HG03521 (cell line): ENCODE measurements around the gene EYA3.

Experiments used
- ATAC-seq: cut with Tn5 transposase; IDR thresholded peaks from one replicate; pipeline ENCODE4 v1.9.1; 2021; ENCODE audit warnings: mild to moderate bottlenecking, moderate library complexity; ENCODE audit not compliant: unreplicated experiment

The EYA3 gene

DNA sequence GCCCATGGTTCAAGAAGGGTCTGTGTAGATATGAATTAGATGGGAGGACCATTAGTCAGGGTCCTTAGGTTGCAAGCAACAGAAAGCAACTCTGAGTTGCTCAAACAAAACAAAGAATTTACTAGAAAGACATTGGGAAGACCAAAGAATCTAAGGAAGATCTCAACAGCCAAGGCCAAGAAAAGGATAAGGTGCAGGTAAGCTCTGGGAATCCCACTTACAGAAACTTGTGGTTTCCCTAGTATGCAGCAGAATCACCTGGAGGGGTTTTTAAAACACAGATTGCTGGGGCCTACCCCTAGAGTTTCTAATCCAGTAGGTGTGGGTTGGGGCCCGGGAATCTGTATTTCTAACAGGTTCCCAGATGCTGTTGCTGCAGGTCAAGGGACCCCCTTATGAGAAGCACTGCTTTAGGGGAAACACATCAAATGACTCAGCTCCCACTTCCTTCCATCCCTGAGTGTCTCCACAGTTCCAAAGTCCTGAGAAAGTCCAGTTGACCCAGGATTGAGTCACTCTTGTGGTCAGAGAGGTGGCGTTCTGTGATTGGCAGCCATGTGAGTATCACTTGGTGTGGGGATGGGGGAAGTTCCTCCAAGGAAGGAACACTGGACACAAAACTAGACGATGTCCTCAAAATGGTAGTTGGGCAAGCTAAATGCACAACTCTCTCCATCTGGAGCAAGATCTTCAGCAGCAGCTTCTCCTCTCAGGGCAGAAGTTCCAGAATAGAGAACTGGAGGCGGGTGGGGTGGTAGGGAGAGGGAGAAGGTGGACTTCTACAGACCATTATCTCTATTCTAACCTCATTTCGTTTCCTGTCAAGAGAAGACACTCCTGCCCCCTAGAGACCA lies 24.2 kb upstream of the EYA3 start:
- no peak for ATAC-seq

DNA sequence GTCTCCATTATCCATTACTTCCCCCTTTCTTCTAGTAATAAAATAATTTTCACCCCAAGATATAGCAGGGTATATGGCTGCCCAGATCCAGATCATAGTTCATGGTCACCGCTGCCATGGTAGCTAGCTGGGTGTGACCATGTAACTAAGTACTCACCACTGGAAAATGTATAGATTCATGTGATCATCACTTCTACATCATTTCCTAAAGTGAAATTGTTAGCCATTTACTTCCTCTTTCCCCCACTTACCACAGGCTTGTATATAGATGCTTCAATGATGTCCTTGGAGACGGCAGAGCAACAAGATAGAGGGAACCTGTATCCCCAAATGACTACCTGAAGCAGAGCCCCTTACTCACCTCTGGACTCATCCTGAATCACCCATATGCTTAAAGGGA lies 22.7 kb upstream of the EYA3 start:
- ATAC-seq = no peak

DNA sequence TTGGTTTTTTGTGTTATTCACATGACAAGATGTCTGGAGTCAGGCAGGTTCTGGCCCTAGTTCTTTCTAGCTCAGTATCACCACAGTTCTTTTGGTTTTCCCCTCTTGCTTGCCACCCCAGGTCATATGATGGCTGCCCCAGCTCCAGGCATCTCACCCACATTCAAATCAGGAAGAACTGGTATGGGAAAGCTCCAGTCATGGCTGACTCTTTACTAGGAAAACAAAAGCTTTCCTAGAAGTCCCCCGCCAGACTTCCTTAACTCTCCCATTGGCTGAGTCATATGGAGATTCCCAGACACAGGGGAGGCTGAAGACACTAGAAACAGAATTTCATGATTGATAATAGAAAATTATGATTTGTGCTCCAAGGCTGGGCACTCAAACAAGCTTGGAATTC lies 22.1 kb upstream of the EYA3 start:
- ATAC-seq = no peak

DNA sequence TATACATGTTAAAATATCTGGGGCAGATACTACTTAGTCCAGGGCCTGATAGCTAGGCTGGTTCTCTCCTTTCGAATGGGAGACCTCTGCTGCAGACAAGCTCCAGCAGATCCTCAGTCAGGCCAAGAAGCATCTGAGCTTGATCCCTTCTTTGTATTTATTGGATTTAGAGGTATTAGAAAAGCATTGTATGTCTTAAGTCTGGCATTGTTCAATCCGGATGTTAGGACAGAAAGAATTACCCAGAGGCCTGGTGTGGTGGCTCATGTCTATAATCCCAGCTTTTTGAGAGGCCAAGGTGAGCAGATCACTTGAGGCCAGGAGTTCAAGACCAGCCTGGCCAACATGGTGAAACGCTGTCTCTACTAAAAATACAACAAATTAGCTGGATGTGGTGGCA lies 21.2 kb upstream of the EYA3 start:
- no peak for ATAC-seq

DNA sequence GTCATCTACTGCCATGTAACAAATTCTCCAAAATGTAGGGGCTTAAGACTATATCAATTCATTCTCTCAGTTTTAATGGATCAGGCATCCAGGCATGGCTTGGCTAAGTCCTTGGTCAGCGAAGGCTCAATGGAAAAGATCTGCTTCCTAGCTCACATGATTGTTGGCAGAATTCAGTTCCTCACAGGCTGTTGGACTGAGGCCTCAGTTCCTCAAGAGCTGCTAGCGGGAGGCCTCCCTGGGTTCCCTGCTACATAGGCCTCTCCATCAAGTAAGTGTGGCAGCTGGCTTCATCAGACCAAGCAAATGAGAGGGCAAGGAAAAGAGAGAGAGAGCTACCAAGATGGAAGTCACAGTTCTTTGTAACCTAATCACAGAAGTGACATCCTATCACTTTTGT lies 19.6 kb upstream of the EYA3 start:
- ATAC-seq = no peak

DNA sequence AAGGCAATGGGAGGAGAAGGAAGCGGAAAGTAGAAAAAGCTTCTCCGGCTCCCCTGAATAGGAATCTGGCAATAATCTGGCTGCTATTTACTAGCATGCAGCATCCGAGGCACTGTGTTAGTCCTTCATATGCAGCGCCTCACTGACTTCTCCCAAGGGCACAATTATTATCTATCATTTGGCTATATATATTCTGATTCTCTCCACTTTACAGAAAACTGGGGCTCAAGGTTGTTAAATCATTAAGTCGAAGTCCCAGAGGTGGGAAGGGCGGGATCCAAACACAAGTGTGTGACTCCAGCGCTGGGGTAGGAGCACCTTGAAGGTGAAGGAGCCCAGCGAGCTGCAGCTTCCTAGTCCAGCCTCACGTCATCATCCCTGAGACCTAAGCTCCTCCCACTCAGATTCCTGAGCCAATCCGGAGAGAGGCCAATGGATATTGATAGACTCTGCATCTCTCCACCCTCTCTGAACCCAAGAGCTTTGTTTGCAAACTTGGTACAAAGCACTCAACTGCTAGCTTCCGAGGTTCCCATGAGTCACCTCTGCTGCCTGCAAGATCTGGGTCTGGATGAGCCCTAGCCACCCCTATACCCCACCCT lies 16.6 kb upstream of the EYA3 start:
- no peak for ATAC-seq

DNA sequence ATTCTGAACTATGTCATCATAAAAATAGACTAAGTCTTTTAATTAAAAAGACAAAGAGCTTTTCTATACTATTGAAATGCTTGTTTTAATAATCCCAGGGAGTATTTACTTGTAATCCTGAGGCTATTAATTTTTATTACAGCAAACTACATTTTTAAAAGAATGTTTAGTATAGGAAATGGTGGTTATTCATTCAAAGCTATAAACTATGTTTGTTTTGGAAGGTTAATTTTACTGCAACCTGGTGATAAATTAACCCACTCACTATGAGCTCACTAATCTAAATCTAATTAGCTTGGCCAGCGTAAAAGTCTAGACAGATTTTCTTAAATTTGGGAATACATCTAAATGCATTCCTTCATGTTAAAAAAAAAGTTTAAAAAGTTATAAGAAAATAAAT lies 13.8 kb upstream of the EYA3 start:
- ATAC-seq = no peak

DNA sequence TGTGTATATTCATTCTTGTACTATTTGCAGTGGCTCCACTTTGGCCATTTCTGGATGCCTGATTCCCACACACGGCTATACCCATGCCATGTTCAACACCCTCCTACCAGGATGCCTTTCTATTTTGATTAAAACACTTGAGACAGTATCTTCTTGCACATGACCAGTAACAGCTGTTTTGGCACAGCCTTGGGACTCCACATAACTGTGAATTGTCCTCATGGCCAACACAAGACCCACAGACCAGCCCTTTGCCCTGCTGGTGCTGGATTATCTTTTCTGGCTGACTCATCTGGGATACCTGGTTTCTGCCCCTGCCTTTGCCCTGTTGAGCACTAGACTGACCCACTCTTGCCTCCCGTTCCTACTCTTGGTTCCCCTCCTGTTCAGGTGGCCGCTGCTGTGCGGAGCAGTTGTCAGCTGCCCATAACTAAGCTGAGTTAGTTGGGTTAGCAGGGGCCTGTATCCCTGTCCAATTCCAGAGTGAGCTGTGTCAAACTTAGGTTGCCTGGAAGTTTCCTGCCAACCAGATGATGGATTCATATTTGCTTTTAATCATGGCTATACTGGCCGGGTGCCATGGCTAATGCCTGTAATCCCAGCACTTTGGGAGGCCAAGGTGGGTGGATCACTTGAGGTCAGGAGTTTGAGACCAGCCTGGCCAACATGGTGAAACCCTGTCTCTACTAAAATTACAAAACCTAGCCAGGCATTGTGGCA lies 10.8 kb upstream of the EYA3 start:
- no peak for ATAC-seq

DNA sequence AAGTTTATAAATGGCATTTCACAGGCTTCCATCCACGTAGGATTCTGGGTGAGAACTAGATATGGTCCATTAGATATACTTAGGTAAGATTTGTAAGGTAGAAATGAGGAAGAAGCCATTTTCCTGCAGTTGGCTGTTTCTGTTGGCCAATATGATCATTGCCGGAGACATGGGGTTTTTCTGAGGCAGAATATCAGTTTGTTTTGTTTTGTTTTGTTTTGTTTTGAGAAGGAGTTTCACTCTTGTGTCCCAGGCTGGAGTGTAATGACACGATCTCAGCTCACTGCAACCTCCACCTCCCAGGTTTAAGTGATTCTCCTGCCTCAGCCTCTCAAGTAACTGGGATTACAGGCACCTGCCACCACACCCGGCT lies 8.7 kb upstream of the EYA3 start:
- ATAC-seq = no peak

DNA sequence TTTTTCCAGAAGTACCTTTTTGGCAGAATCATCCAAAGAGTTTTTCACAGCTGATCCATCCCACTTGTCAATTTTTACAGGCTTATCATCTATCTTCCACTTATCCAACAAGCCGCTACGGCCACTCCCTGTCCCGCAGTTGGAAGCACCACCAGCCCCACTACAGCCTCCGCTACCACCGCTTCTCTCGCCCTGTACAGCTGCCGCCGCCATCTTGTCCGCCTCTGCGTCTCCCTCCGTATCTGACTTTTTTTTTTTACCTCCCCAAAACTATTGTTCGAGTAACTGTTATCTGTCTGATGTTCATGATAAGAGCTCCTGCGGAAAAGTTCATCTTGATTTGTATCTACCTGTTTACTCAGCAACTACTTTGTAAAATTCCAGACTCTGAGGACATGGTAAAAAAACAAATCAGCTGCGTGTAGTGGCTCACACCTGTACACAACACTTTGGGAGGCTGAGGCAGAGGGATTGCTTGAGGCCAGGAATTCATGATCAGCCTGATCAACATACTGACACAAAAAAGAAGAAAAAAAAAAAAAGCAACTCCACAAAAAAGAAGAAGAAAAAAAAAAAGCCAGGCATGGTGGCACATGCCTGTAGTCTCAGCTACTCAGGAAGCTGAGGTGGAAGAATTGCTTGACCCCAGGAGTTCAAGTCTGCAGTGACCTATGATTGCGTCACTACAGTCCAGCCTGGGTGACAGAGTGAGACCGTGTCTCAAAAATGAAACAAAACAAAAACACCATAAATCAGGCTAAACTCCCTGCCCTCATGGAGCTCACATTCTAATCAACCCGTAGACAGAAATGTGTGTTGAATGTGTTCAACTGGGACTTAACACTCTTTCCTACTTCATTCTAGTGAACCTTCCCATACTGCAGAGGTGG lies 8.0 kb upstream of the EYA3 start:
- ATAC-seq = no peak

DNA sequence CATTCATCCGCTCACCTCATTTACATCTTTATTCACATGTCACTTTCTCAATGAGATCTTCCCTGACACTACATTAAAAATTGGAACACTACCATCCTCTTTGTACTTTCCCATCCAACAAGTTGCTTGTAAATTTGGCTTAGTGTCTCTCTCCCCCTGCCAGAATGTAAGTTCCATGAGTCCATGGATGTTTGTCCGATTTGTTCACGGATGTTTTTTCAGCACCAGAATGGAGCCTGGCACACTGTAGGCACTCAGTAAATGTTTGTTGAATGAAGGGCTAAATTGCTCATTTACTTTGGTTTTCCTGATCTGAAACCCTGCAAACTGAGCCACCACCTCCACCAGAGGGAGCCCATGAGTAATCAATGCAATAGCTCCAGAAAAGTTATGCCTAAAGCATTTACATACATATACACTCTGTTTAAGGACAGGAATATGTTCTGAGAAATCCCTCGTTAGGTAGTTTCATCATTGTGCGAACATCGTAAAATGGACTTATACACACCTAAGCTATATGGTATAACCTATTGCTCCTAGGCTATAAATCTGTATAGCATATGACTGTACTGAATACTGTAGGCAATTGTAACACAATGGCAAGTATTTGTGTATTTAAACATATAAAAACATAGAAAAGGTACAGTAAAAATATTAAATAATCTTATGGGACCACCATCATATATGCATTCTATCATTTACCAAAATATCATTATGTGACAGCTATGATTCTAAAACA lies 2.8 kb upstream of the EYA3 start:
- ATAC-seq = no peak

DNA sequence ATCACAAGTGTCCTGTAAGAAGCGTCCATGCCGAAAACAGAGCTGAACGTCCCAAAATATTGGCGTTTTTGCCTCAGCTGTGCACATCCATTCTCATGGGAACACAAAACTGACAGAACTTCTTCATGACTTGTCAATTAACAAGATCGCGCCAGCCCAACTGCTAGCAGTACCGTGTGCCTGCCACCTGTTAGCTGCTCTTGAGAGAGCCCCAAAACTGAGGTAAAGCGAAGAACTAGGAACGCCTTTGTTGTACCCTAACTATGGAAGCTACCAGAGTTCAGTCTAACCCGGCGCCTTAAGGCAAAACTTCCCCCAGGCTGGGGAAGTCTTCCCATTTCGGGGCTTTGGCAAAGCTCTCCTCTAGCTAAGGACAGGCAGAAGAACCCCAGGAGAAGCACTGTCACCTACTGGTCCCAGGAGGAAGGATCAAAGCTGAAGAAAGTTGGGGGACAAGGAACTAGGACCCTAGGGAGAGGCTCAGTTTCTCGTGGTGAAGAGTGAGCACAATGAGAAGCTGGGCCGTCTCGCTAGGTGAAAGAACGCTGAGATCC lies 719 bp downstream of the EYA3 start:
- ATAC-seq = no peak

DNA sequence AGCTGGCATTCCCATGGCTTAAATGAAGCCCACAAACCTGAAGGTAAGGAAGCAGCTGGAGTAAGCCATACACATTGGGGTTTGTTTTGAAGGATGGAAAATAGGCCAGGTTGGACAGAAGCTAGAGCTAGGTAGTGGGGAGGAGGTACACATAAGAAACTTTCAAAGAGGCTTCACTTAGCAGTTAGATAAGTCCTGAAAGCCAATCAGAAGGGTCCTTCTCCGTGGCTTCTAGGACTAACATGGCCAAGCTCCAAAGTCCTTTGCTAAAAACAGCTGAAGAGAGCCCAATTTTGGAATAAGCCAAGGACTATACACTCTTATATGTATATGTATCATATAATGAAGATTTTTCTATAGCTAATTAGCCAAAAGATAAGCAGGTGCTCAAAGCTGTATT lies 1.8 kb downstream of the EYA3 start:
- ATAC-seq = no peak

DNA sequence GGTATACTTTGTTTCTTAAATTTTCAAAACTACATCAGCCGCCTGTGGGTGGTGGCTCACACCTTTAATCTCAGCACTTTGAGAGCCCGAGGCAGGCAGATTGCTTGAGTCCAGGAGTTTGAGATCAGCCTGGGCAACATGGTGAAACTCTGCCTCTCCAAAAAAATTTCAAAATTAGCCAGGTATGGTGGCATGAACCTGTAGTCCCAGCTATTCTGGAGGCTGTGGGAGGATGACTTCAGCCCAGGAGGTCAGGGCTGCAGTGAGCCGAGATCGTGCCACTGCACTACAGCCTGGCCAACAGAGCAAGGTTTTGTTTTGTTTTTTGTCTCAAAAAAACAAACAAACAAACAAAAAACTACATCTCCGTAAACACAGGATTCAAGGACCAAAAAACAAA lies 3.3 kb downstream of the EYA3 start:
- no peak for ATAC-seq

DNA sequence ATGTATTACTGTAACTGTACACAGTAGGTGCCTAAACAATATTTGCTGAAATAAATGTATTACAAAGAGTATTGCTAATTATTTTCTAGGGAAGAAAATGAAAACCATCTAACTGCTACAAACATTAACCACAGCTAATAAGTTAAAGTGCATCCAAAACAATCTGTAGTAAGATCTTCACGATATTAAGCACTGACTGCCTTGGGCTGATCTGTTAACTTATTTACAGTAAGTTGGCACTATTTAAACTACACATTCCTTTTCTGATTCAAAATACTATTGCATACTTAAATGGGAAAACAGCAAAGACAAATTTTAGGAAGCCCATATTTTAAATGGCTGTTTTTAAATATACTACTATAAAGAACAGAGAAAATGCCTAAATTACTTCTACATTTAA lies 4.5 kb downstream of the EYA3 start:
- no peak for ATAC-seq

DNA sequence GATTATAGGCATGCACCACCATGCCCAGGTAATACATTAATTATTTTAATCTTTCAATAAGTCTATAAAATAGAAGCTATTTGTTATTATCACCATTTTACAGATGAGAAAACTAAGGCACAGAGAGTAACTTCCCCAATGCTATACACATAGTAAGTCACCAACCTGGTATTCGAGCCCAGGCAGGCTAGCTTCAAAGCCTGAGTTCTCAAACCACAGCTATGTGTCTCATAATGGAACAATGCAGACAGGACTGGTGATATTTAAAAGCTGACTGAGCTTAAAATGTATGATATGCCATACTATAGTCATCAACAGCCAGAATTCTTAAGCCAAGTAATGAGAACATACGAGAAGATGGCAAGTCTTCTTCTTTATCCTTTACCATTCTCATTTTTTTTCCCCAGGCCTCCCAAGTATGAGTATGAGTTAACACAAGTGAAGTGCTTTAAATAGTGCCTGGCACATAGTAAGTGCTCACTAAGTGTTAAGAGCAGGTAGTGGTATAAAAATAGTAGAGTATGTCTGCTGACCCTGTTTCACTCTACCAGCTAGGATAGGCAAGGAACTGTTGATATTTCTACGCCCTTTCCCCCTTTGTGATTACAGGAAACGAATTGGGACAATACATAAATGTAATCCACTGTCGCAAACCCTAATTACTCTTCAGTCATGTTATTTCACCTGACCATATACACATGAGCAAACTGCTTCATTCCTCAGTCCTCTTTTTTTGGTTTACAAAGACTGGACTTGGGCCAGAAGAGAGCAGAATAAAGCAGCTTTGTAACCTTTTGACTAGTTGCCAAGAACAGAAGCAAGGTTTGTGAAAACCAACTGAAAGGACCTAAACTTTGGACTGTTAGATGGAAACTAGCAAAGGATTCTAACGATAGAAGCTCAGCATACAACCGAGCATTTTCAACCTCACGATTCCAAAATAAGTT lies 9.5 kb downstream of the EYA3 start:
- no peak for ATAC-seq

DNA sequence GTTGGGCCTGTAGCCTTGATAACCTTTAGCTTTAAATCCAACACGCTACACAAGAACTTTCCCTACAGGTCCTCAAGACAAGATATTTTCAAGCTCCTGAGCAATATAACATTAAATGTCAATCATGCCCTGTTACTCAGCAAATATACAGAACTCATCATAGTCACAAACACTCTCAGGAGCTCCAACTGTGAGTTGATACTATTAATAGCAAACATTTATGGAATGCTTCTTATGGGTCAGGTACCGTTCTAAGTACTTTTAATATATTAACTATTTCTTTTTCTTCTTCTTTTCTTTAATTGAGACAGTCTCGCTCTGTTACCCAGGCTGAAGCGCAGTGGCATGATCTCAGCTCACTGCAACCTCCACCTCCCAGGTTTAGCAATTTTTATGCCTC lies 10.1 kb downstream of the EYA3 start:
- ATAC-seq = no peak

DNA sequence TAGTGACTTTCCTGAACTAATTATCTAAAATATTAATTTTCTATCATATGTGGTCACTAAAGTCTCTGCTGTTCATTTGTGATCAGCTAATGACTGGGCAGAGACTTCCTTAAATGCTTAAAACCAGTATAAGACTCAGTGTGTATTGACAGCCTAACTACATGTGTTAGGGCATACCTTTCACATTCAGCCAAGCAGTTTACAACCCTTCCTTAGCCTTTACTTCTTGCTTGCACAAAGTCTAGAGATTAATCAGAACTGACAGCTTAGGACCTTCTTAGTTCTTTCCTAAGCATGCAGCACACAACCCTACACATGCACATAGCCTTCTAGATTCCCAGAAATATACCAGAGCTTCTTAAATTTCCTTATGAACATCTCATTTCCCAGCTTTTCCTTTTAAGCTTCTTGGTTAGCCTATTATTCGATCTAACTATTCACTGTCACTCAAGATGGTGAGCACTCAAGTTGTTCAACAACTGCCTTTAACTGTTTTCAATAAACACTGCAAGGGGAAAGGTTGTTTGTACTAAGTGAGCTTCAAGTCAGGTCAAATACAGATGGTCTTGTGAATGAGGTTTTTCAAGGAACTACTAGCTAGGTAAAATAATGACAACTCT lies 13.4 kb downstream of the EYA3 start:
- no peak for ATAC-seq

DNA sequence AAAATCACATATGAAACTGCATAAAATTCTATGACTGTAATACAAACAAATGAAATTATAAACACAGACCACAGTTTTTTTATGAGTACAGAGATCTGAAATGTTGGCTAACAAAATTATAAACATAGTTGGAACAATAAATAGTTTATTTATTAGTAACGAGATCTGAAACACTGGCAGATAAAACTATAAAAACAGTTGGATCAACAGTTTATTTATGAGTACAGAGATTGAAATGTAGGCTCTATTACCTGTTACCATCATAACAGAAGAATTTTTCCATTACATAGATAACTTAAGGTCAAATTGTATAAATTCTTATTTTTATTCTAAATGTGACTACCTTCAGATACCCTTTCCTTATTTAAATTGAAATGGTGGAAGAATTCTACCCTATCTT lies 14.5 kb downstream of the EYA3 start:
- no peak for ATAC-seq
